H1 (cell line): ENCODE results near the gene CLPSL2. TPM values are rescaled to one million over a fixed set of nuclear protein-coding genes. Genes with fewer than 3 reads are reported as not detected.

Experiments
- CTCF ChIA-PET: fragments of 300-600 bp; sonication (Branson Sonifier 250); formaldehyde crosslinking; loops from one replicate; lab custom pipeline; 2021; ENCODE audit not compliant: partially characterized antibody; lab: Charles Lee
- POLR2A ChIA-PET: fragments of 300-600 bp; sonication (Branson Sonifier 250); formaldehyde crosslinking; loops from one replicate; lab custom pipeline; 2021; ENCODE audit warnings: inconsistent platforms; ENCODE audit not compliant: partially characterized antibody; lab: Charles Lee
- DNase-seq, 2 experiments: peaks; one replicate each; pipeline versions ENCODE4 v3.0.0 to v3.0.0-alpha.2; 2010 to 2022; ENCODE audit warnings: low spot score in 2 of 2, low read depth in 1 of 2, mixed read lengths in 1 of 2
- FAIRE-seq: peaks from 2 replicates; lab custom pipeline; 2011; peaks lifted over from hg19 to GRCh38; lab: Jason Lieb, UNC
- H2AFZ ChIP-seq: 2 replicates; pipeline ENCODE4 v1.8.1; 2012; ENCODE audit warnings: low read length, inconsistent platforms
- H2AK5ac ChIP-seq: 2 replicates; pipeline ENCODE4 v1.6.1; 2013; ENCODE audit warnings: low read depth, low read length
- H2BK120ac ChIP-seq: replicated peaks from 2 replicates; pipeline ENCODE3; 2013; ENCODE audit warnings: low read depth, low read length, inconsistent platforms
- H2BK12ac ChIP-seq: 2 replicates; pipeline ENCODE4 v1.6.1; 2013; ENCODE audit warnings: low read depth, low read length
- H2BK15ac ChIP-seq: 2 replicates; pipeline ENCODE4 v1.6.1; 2013; ENCODE audit warnings: low read length
- H2BK20ac ChIP-seq: 2 replicates; pipeline ENCODE4 v1.6.1; 2013; ENCODE audit warnings: low read length
- H2BK5ac ChIP-seq: 2 replicates; pipeline ENCODE4 v1.6.1; 2013; ENCODE audit warnings: low read depth, low read length
- H3K14ac ChIP-seq: 2 replicates; pipeline ENCODE4 v1.6.1; 2013; ENCODE audit warnings: inconsistent platforms; ENCODE audit not compliant: insufficient read length
- H3K18ac ChIP-seq: 2 replicates; pipeline ENCODE4 v1.6.1; 2013; ENCODE audit warnings: low read length; ENCODE audit errors: extremely low read depth
- H3K23ac ChIP-seq: 2 replicates; pipeline ENCODE4 v1.6.1; 2013; ENCODE audit warnings: inconsistent platforms; ENCODE audit not compliant: insufficient read length
- H3K23me2 ChIP-seq: 2 replicates; pipeline ENCODE4 v1.6.1; 2013; ENCODE audit warnings: low read depth, low read length
- H3K27ac ChIP-seq: 2 replicates; pipeline ENCODE4 v1.6.1; 2011; ENCODE audit warnings: low read depth, low read length, inconsistent platforms
- H3K27me3 ChIP-seq, 4 experiments: replicated peaks in 1 of 4; 1 replicate in 1 of 4; 2 replicates in 3 of 4; pipeline versions ENCODE4 v1.6.1 to v1.8.1; 2011 to 2013; ENCODE audit warnings: low read length in 3 of 4, mild to moderate bottlenecking in 3 of 4, inconsistent platforms in 2 of 4, mixed read lengths in 2 of 4, moderate library complexity in 1 of 4; ENCODE audit not compliant: control insufficient read depth in 3 of 4, insufficient read depth in 3 of 4; ENCODE audit errors: extremely low read depth in 1 of 4
- H3K36me3 ChIP-seq, 4 experiments: 2 replicates each; pipeline versions ENCODE4 v1.6.1 to v1.8.1; 2011 to 2013; ENCODE audit warnings: mild to moderate bottlenecking in 4 of 4, low read length in 3 of 4, moderate library complexity in 2 of 4, control low read depth in 1 of 4, inconsistent platforms in 1 of 4; ENCODE audit not compliant: insufficient read depth in 4 of 4, control insufficient read depth in 2 of 4
- H3K4ac ChIP-seq: replicated peaks from 2 replicates; pipeline ENCODE3; 2013; ENCODE audit warnings: low read length, low read depth, mixed read lengths, inconsistent platforms; ENCODE audit not compliant: insufficient read length
- H3K4me1 ChIP-seq, 4 experiments: replicated peaks in 1 of 4; 1 replicate in 1 of 4; 2 replicates in 3 of 4; pipeline versions ENCODE4 v1.6.1 to v1.8.1; 2011 to 2013; ENCODE audit warnings: low read length in 3 of 4, inconsistent platforms in 2 of 4, mixed read lengths in 1 of 4; ENCODE audit not compliant: insufficient read depth in 4 of 4, control insufficient read depth in 3 of 4
- H3K4me2 ChIP-seq, 2 experiments: 2 replicates each; pipeline versions ENCODE4 v1.6.1 to v1.8.1; 2011 to 2013; ENCODE audit warnings: low read depth in 2 of 2, low read length in 2 of 2, control low read depth in 1 of 2, inconsistent platforms in 1 of 2, mild to moderate bottlenecking in 1 of 2; ENCODE audit not compliant: insufficient read depth in 1 of 2
- H3K4me3 ChIP-seq, 4 experiments: fragments of 200-600, 300-600 bp in 1 of 4; sonication (generic), shearing (Covaris generic), sonication (Bioruptor Twin) in 1 of 4; 2 replicates each; pipeline versions ENCODE4 v1.5.1 to v1.8.1; 2011 to 2016; ENCODE audit warnings: low read length in 4 of 4, low read depth in 3 of 4, control low read depth in 2 of 4, inconsistent platforms in 2 of 4, mild to moderate bottlenecking in 2 of 4, mixed read lengths in 1 of 4, moderate library complexity in 1 of 4; ENCODE audit not compliant: insufficient read depth in 2 of 4; ENCODE audit errors: extremely low read depth in 1 of 4
- H3K56ac ChIP-seq: replicated peaks from 2 replicates; pipeline ENCODE3; 2013; ENCODE audit warnings: low read depth, mild to moderate bottlenecking, mixed read lengths, low read length, inconsistent platforms; ENCODE audit not compliant: insufficient read length
- H3K79me1 ChIP-seq: 2 replicates; pipeline ENCODE4 v1.6.1; 2013; ENCODE audit warnings: low read depth, low read length, control low read depth
- H3K79me2 ChIP-seq, 2 experiments: 2 replicates each; pipeline versions ENCODE4 v1.6.1 to v1.8.1; 2012 to 2013; ENCODE audit warnings: low read length in 2 of 2, mild to moderate bottlenecking in 2 of 2, inconsistent platforms in 1 of 2; ENCODE audit not compliant: insufficient read depth in 2 of 2, control insufficient read depth in 1 of 2
- H3K9ac ChIP-seq, 4 experiments: replicated peaks in 1 of 4; 1 replicate in 1 of 4; 2 replicates in 3 of 4; pipeline versions ENCODE4 v1.6.1 to v1.8.1; 2011 to 2013; ENCODE audit warnings: low read depth in 3 of 4, low read length in 3 of 4, control low read depth in 2 of 4, mild to moderate bottlenecking in 2 of 4, moderate library complexity in 2 of 4, inconsistent platforms in 1 of 4; ENCODE audit errors: extremely low read depth in 1 of 4
- H3K9me3 ChIP-seq, 2 experiments: 2 replicates each; pipeline versions ENCODE4 v1.6.1 to v1.8.1; 2012 to 2013; ENCODE audit warnings: mild to moderate bottlenecking in 2 of 2, moderate library complexity in 2 of 2, control low read depth in 1 of 2, inconsistent platforms in 1 of 2, low read depth in 1 of 2, low read length in 1 of 2, mixed read lengths in 1 of 2; ENCODE audit not compliant: insufficient read depth in 2 of 2
- H4K20me1 ChIP-seq, 2 experiments: replicated peaks in 1 of 2; 2 replicates each; pipeline versions ENCODE3 to v1.8.1; 2011 to 2013; ENCODE audit warnings: inconsistent platforms in 2 of 2, low read length in 2 of 2, mild to moderate bottlenecking in 1 of 2; ENCODE audit not compliant: insufficient read depth in 2 of 2, control insufficient read depth in 1 of 2
- H4K5ac ChIP-seq: 2 replicates; pipeline ENCODE4 v1.6.1; 2013; ENCODE audit warnings: low read length, low read depth, mixed read lengths, inconsistent platforms; ENCODE audit not compliant: insufficient read length
- H4K8ac ChIP-seq: 2 replicates; pipeline ENCODE4 v1.8.0; 2013; ENCODE audit warnings: mild to moderate bottlenecking, moderate library complexity, low read length, inconsistent platforms; ENCODE audit not compliant: insufficient read depth; ENCODE audit errors: extremely low read depth
- H4K91ac ChIP-seq: replicated peaks from 2 replicates; pipeline ENCODE3; 2013; ENCODE audit warnings: low read length, mixed read lengths, inconsistent platforms; ENCODE audit not compliant: insufficient read length
- CTBP2 ChIP-seq: IDR thresholded peaks from 2 replicates; pipeline ENCODE4 v1.7.0; 2011; ENCODE audit warnings: borderline replicate concordance, mild to moderate bottlenecking, moderate library complexity, mixed read lengths, low read length; ENCODE audit not compliant: insufficient read depth, insufficient read length
- KDM5A ChIP-seq: fragments of 200-600 bp; IDR thresholded peaks from 2 replicates; pipeline ENCODE4 v1.7.1; 2012; ENCODE audit warnings: mild to moderate bottlenecking, low read length, inconsistent platforms, mixed read lengths
- NANOG ChIP-seq: IDR thresholded peaks from 2 replicates; pipeline ENCODE4 v1.6.1; 2011; ENCODE audit warnings: low read length, low read depth, mild to moderate bottlenecking, inconsistent platforms; ENCODE audit not compliant: insufficient read depth, poor library complexity, severe bottlenecking
- NRF1 ChIP-seq: IDR thresholded peaks from 2 replicates; pipeline ENCODE4 v1.6.1; 2011; ENCODE audit warnings: mild to moderate bottlenecking, low read depth, low read length, improper control_type of control experiment
- RBBP5 ChIP-seq: IDR thresholded peaks from 2 replicates; pipeline ENCODE4 v1.7.1; 2012; ENCODE audit warnings: low read depth, mild to moderate bottlenecking, inconsistent platforms, low read length, moderate library complexity, borderline replicate concordance
- RNF2 ChIP-seq: fragments of 200-900, 300-1000 bp; sonication (generic); IDR thresholded peaks from 2 replicates; pipeline ENCODE4 v1.7.1; 2016; ENCODE audit warnings: borderline replicate concordance, low read depth, mild to moderate bottlenecking, antibody characterized with exemption, low read length; ENCODE audit not compliant: poor library complexity, severe bottlenecking; ENCODE audit errors: missing control alignments
- SIN3A ChIP-seq, 2 experiments: IDR thresholded peaks in 1 of 2; conservative IDR thresholded peaks in 1 of 2; 2 replicates each; pipeline ENCODE4 v1.6.1; 2011 to 2012; ENCODE audit warnings: low read length in 2 of 2, improper control_type of control experiment in 1 of 2, low read depth in 1 of 2, mild to moderate bottlenecking in 1 of 2
- SIRT6 ChIP-seq: IDR thresholded peaks from one replicate; pipeline ENCODE4 v1.7.1; 2012; ENCODE audit warnings: low read length, inconsistent platforms
- TAF1 ChIP-seq: IDR thresholded peaks from 2 replicates; pipeline ENCODE4 v1.6.1; 2011; ENCODE audit warnings: mild to moderate bottlenecking, low read depth, low read length
- TAF7 ChIP-seq: optimal IDR thresholded peaks from 2 replicates; pipeline ENCODE3; 2011; ENCODE audit warnings: low read depth, mild to moderate bottlenecking, inconsistent platforms, low read length, moderate library complexity, borderline replicate concordance
- TEAD4 ChIP-seq: IDR thresholded peaks from 2 replicates; pipeline ENCODE4 v1.6.1; 2012; ENCODE audit warnings: low read depth, low read length, inconsistent platforms, mixed read lengths
- ZNF274 ChIP-seq: IDR thresholded peaks from 2 replicates; pipeline ENCODE4 v1.7.0; 2012; ENCODE audit warnings: low read length, borderline replicate concordance; ENCODE audit errors: extremely low read depth
- WGBS, 2 experiments: shearing (Covaris generic) in 1 of 2; methylation state at CpG; one replicate each; pipeline versions ENCODE4 v1.1.6 to v1.1.7; 2013 to 2015; ENCODE audit warnings: low lambda C conversion rate in 2 of 2, mixed read lengths in 2 of 2, inconsistent platforms in 1 of 2, low coverage in 1 of 2, missing lambda C conversion rate in 1 of 2; ENCODE audit not compliant: insufficient replicate concordance in 2 of 2, insufficient coverage in 1 of 2, insufficient read length in 1 of 2; ENCODE audit errors: extremely low coverage in 1 of 2, missing lambda C conversion rate in 1 of 2; 5-methylcytosine and 5-hydroxymethylcytosine counted together
- polyA plus RNA-seq, 7 experiments: library from polyadenylated mRNA; depleted of rRNA in 3 of 7; stranded (reverse) in 5 of 7; unstranded in 2 of 7; fragments of >200 nt in 5 of 7; fragments of 200-250 nt in 2 of 7; gene quantifications; 1 replicate in 5 of 7; 2 replicates in 1 of 7; 4 replicates in 1 of 7; pipeline versions ENCODE4 v1.2.1 to v1.2.3, GENCODE V29; 2011 to 2013; ENCODE audit warnings: missing spikeins in 2 of 7, mixed read lengths in 2 of 7
- total RNA-seq: library from RNA; stranded (reverse); fragmentation: NEBNext Ultra II Directional; extraction: Animal tissue kit (Norgen Biotek cat#: 25700); gene quantifications from 2 replicates; pipeline ENCODE4 v1.2.1, GENCODE V29; 2021

The CLPSL2 gene
- total and polyA plus RNA-seq, 2 of the 8 experiments (the other 6 are each of a cell fraction or from before 2014, with no cell fraction given), result 1.4 to 3.4 TPM

DNA sequence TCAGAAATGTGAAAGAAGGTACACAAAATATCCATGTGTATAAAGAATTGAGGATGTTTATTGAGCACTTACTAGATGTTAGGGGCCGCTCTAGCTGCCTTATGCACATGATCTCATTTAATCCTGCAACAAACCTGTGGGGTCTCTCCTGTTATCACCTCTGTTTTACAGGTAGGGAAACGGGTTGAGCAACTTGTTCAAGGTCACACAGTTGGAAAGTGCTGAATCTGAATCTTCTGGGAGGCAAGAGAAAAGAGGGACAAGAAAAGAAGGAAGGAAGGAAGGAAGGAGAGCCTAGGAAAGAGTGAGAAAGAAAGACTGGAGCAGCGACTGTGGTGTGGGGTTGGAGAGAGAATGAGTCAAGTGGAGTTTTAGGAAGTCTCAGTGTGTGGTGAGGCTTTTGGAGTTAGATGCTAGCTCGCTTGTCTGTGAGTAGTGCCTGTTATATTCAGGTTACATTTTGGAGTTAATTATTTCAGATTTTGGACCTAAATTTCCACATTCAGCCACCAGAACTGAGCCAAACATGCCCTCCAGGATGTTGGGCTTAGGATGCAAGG, 12.1 kb downstream of the CLPSL2 start:
- Histone ChIP-seq H3K23ac (no peak overlapping the region), H2BK12ac (no peak overlapping the region), H3K27me3 (no peaks in the 10 kb centered on the region), H3K14ac (no peak overlapping the region), H3K23me2 (no peaks in the 10 kb centered on the region), H3K4ac (no peak overlapping the region), H4K91ac (no peak overlapping the region), H4K5ac (no peak overlapping the region), H3K4me3 (no peak overlapping the region), H3K4me2 (no peak overlapping the region), H4K20me1 (no peaks in the 10 kb centered on the region), H2BK120ac (no peak overlapping the region), H3K36me3 (no peaks in the 10 kb centered on the region), H3K18ac (no peak overlapping the region), H4K8ac (no peak overlapping the region), H3K27ac (no peak overlapping the region), H3K9ac (no peak overlapping the region), H3K56ac (no peak overlapping the region), H2AK5ac (no peak overlapping the region), H2AFZ (no peak overlapping the region), H3K79me1 (no peaks in the 10 kb centered on the region), H3K9me3 (no peaks in the 10 kb centered on the region), H2BK20ac (no peak overlapping the region), H2BK5ac (no peak overlapping the region), H3K79me2 (no peaks in the 10 kb centered on the region), H2BK15ac (no peak overlapping the region), H3K4me1 (peaks cover 0 to 5% (median 0%) of the 10 kb centered on the region in 4 experiments; a peak in 3 of 7 replicates)
- WGBS, 2 experiments, result 85% methylated on average over 4 of the region's 4 CpGs; no CpG with 5 or more reads in 1 of the 2 experiments
- DNase-seq, result no peak
- POLR2A ChIA-PET, result interaction anchor here (1.3 to 4.1 kb wide), 3 partner anchors 8 to 24 kb away, joined by 3 to 29 read pairs (median 9); partner anchors contain the start of genes CLPS and CLPSL2
- no peak for FAIRE-seq
- CTCF ChIA-PET, result interaction anchor here (0.8 to 3.5 kb wide), 4 partner anchors 10 to 287 kb away, joined by 3 to 27 read pairs (median 4); partner anchors contain the start of gene CLPS
- no peak for TF ChIP-seq SIN3A (conservative IDR thresholded peaks at IDR 0.05 in 1 of 2, IDR thresholded peaks at IDR 0.05 in 1 of 2; ENCODE audit: low read depth in 1 of 2, low read length in 2 of 2)
- TF ChIP-seq SIRT6, result no peak
- no peak for TF ChIP-seq TAF7
- TF ChIP-seq CTBP2, result no peak
- no peak for TF ChIP-seq RNF2
- no peak for TF ChIP-seq TEAD4
- TF ChIP-seq NRF1, result no peak
- no peak for TF ChIP-seq KDM5A
- no peak for TF ChIP-seq ZNF274
- no peak for TF ChIP-seq RBBP5
- no peak for TF ChIP-seq TAF1
- no peak for TF ChIP-seq NANOG
